ENCODE measurements around the gene PROK1.

Gene PROK1

GRCh38 chr1:110463725-110464124, 12.8 kb downstream of the PROK1 start:
- no peak for TF ChIP-seq CTCF (IDR thresholded peaks at IDR 0.05; ENCODE audit: low read depth, low read length, missing control alignments)
- no peak for DNase-seq (ENCODE audit: low read depth)
- H3K4me3 ChIP-seq (ENCODE audit: low read depth, low read length) = no peak overlapping the region
- in situ Hi-C loops (cut with HindIII; ENCODE audit: low sequenced_read_pairs) = no loop called here

- DNase-seq (ENCODE audit: low read depth) = no peak
- no peak overlapping the region for H3K4me3 ChIP-seq (ENCODE audit: low read depth, low read length)
- no peak for TF ChIP-seq CTCF (IDR thresholded peaks at IDR 0.05; ENCODE audit: low read depth, low read length, missing control alignments)
- in situ Hi-C loops (cut with HindIII; ENCODE audit: low sequenced_read_pairs) = no loop called here
Measured at GRCh38 chr1:110464340-110464739, 13.4 kb downstream of the PROK1 start.

- no peak overlapping the region for H3K4me3 ChIP-seq (ENCODE audit: low read depth, low read length)
- DNase-seq (ENCODE audit: low read depth) = no peak
- in situ Hi-C loops (cut with HindIII; ENCODE audit: low sequenced_read_pairs) = no loop called here
- TF ChIP-seq CTCF (IDR thresholded peaks at IDR 0.05; ENCODE audit: low read depth, low read length, missing control alignments) = no peak
Measured at GRCh38 chr1:110465038-110465813, 14.3 kb downstream of the PROK1 start.

- TF ChIP-seq CTCF (IDR thresholded peaks at IDR 0.05; ENCODE audit: low read depth, low read length, missing control alignments) = no peak
- no peak overlapping the region for H3K4me3 ChIP-seq (ENCODE audit: low read depth, low read length)
- in situ Hi-C loops (cut with HindIII; ENCODE audit: low sequenced_read_pairs) = no loop called here
- DNase-seq (ENCODE audit: low read depth) = no peak
Measured at GRCh38 chr1:110465814-110466380, 14.9 kb downstream of the PROK1 start.

GRCh38 chr1:110466646-110467280, 15.8 kb downstream of the PROK1 start:
- in situ Hi-C loops (cut with HindIII; ENCODE audit: low sequenced_read_pairs) = no loop called here
- DNase-seq (ENCODE audit: low read depth) = no peak
- H3K4me3 ChIP-seq (ENCODE audit: low read depth, low read length) = no peak overlapping the region
- TF ChIP-seq CTCF (IDR thresholded peaks at IDR 0.05; ENCODE audit: low read depth, low read length, missing control alignments) = no peak

GRCh38 chr1:110471131-110471530, 20.2 kb downstream of the PROK1 start:
- in situ Hi-C loops (cut with HindIII; ENCODE audit: low sequenced_read_pairs) = no loop called here
- no peak for DNase-seq (ENCODE audit: low read depth)
- H3K4me3 ChIP-seq (ENCODE audit: low read depth, low read length) = no peak overlapping the region
- TF ChIP-seq CTCF (IDR thresholded peaks at IDR 0.05; ENCODE audit: low read depth, low read length, missing control alignments) = no peak
